ENCODE measurements around the gene NRN1L.
"Not testable (repeated sequence)": the region's sequence is repeated elsewhere in the genome, so short reads cannot be mapped to it uniquely, and the experiment has no call there.

The NRN1L gene

GRCh38 chr16:67902831-67903230, 18.1 kb downstream of the NRN1L start:
- ChIA-PET CTCF (no interaction called here), POLR2A (no interaction called here)
- no peak for TF ChIP-seq FOXM1 (IDR thresholded peaks at IDR 0.05; ENCODE audit: borderline replicate concordance)
- no peak for TF ChIP-seq LEF1 (IDR thresholded peaks at IDR 0.05; ENCODE audit: borderline replicate concordance)
- no peak for TF ChIP-seq TARDBP (IDR thresholded peaks at IDR 0.05)
- TF ChIP-seq NFRKB (IDR thresholded peaks at IDR 0.05): no peak
- no peak for TF ChIP-seq SP1 (IDR thresholded peaks at IDR 0.05)
- no peak for TF ChIP-seq L3MBTL2 (conservative IDR thresholded peaks at IDR 0.05)
- no peak for TF ChIP-seq PKNOX1 (IDR thresholded peaks at IDR 0.05)
- no peak for TF ChIP-seq BHLHE40 (IDR thresholded peaks at IDR 0.05; ENCODE audit: borderline replicate concordance)
- DNase-seq (ENCODE audit: extremely low spot score): no peak

GRCh38 chr16:67907397-67908180, 22.9 kb downstream of the NRN1L start:
- ChIA-PET CTCF (interaction anchor here (1.1 to 1.2 kb wide), 2 partner anchors 24 to 34 kb away, joined by 3 to 6 read pairs; no protein-coding TSS in a partner anchor), POLR2A (interaction anchor here (0.8 kb wide), 1 partner anchor 14 kb away, joined by 3 read pairs; the partner anchor contains the start of gene PSKH1)
- no peak for TF ChIP-seq L3MBTL2 (conservative IDR thresholded peaks at IDR 0.05)
- TF ChIP-seq HDGF (IDR thresholded peaks at IDR 0.05; ENCODE audit: borderline replicate concordance): no peak
- TF ChIP-seq NFRKB (IDR thresholded peaks at IDR 0.05): no peak
- TF ChIP-seq ARNT (IDR thresholded peaks at IDR 0.05): no peak
- no peak for TF ChIP-seq FOXK2 (IDR thresholded peaks at IDR 0.05)
- DNase-seq (ENCODE audit: extremely low spot score): no peak

- TF ChIP-seq ELF4 (IDR thresholded peaks at IDR 0.05) (no peak), L3MBTL2 (conservative IDR thresholded peaks at IDR 0.05) (no peak), TARDBP (IDR thresholded peaks at IDR 0.05) (no peak), BHLHE40 (IDR thresholded peaks at IDR 0.05; ENCODE audit: borderline replicate concordance) (no peak), NFRKB (IDR thresholded peaks at IDR 0.05) (no peak), FOXA1 (IDR thresholded peaks at IDR 0.05) (no peak), LEF1 (IDR thresholded peaks at IDR 0.05; ENCODE audit: borderline replicate concordance) (no peak), ZNF384 (IDR thresholded peaks at IDR 0.05) (no peak), FOXK2 (IDR thresholded peaks at IDR 0.05) (no peak), HDGF (IDR thresholded peaks at IDR 0.05; ENCODE audit: borderline replicate concordance) (no peak), SP1 (IDR thresholded peaks at IDR 0.05) (no peak), PKNOX1 (IDR thresholded peaks at IDR 0.05) (no peak)
- DNase-seq (ENCODE audit: extremely low spot score): no peak
- CTCF ChIA-PET: no interaction called here
- POLR2A ChIA-PET: no interaction called here
These were observed 24.5 kb downstream of the NRN1L start for GRCh38 chr16:67909056-67909742.

- TF ChIP-seq LEF1 (IDR thresholded peaks at IDR 0.05; ENCODE audit: borderline replicate concordance): no peak
- no peak for TF ChIP-seq NFRKB (IDR thresholded peaks at IDR 0.05)
- TF ChIP-seq SUZ12 (IDR thresholded peaks at IDR 0.05): no peak
- no peak for TF ChIP-seq SP1 (IDR thresholded peaks at IDR 0.05)
- no peak for TF ChIP-seq L3MBTL2 (conservative IDR thresholded peaks at IDR 0.05)
- DNase-seq (ENCODE audit: extremely low spot score): no peak
- ChIA-PET POLR2A (interaction anchor here (0.6 to 1.5 kb wide), 2 partner anchors 16 to 17 kb away, joined by 3 to 5 read pairs; partner anchors contain the start of gene PSKH1), CTCF (no interaction called here)
These were observed 25.5 kb downstream of the NRN1L start for GRCh38 chr16:67910158-67910557.

- ChIA-PET CTCF (no interaction called here), POLR2A (no interaction called here)
- no peak for DNase-seq (ENCODE audit: extremely low spot score)
- TF ChIP-seq BHLHE40 (IDR thresholded peaks at IDR 0.05; ENCODE audit: borderline replicate concordance) (no peak), L3MBTL2 (conservative IDR thresholded peaks at IDR 0.05) (no peak), ZNF384 (IDR thresholded peaks at IDR 0.05) (no peak), PKNOX1 (IDR thresholded peaks at IDR 0.05) (no peak), TARDBP (IDR thresholded peaks at IDR 0.05) (no peak), FOXA1 (IDR thresholded peaks at IDR 0.05) (no peak), HDGF (IDR thresholded peaks at IDR 0.05; ENCODE audit: borderline replicate concordance) (no peak), NFRKB (IDR thresholded peaks at IDR 0.05) (no peak), SP1 (IDR thresholded peaks at IDR 0.05) (no peak), ARNT (IDR thresholded peaks at IDR 0.05) (no peak), ELF4 (IDR thresholded peaks at IDR 0.05) (no peak), LEF1 (IDR thresholded peaks at IDR 0.05; ENCODE audit: borderline replicate concordance) (no peak), FOXM1 (IDR thresholded peaks at IDR 0.05; ENCODE audit: borderline replicate concordance) (no peak)
These were observed 30.2 kb downstream of the NRN1L start for GRCh38 chr16:67914758-67915495.

GRCh38 chr16:67915496-67915769, 30.7 kb downstream of the NRN1L start:
- DNase-seq (ENCODE audit: extremely low spot score); POLR2A ChIA-PET; CTCF ChIA-PET: not testable (repeated sequence)
